GM18505 (cell line): ENCODE data around the gene CHST1.

Experiments
- ATAC-seq: cut with Tn5 transposase; IDR thresholded peaks from one replicate; pipeline ENCODE4 v1.9.1; 2021; ENCODE audit not compliant: unreplicated experiment
- POLR2A ChIP-seq: IDR thresholded peaks from 4 replicates; pipeline ENCODE4 v1.6.1; 2011; ENCODE audit warnings: borderline replicate concordance; ENCODE audit not compliant: insufficient read depth, insufficient read length; ENCODE audit errors: extremely low read depth

Gene CHST1

DNA sequence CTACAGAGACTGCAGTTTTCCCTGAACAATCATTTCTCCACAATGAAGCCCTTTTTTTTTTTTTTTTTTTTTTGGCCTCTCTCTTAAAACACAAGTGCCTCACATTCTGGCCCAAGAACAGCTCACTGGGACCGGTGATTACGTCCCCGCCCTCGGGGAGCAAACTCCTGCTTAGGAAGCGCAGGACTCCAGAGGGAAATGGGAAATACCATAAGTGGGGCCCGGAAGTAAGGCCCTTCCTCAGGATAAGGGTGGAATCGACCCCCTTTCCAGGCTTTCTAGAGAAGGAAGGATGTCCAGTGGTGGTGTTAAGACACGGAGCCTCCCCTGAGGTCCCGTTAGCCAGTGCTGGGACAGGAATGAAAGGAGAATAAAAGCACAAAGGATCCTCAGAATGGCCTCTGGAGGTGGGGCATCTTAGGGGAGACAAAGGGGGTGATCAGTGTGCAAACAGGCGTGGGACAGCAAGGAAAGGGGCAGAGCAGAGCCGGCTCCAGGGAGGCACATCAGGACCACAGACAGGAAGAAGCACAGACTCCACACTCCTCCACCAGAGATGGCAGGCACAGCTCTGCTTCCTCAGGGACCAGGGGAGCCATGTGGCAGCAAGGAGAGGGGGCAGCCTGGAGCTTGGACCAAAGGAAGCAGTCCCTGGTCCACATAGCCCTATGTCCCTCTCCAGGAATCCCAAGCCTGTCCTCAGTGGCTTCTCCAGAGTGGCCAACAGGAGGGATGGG, 61.3 kb downstream of the CHST1 start:
- TF ChIP-seq POLR2A: no peak
- no peak for ATAC-seq

DNA sequence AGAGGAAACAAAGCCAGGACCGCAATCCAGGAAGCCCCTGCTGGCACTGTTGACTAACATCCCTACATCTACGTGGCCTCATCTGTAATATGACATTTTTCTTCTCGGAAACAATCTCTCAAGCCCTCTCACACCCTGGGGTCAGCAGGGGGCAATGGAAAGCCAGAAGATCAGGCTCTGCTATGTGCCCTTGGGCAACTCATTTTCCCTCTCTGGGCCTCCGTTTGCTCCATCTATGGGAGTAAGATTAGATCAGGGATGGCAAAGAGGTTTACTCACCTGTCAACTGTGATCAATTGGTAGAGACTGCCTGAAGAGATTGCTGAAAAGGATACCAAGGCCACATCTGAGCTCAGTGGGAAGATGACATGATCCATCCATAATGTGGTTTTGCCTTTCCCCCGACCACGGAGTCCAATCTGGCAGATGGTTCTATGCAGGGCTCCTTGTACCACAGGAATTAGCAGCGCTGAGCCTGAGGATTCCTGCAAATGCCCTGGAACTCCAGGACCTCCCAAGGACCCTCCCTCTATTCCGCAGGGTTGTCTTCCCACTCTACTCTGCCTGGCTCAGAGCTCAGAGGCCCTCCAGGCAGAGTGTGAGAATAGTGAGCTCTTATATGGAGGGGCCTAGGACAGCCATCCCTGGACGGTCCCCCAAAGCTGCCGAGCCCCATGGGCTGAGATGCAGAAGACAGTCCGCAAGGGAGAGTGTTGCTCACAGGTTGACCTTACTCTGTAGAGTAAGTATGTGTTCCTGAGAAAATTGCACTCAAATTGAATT, 66.1 kb downstream of the CHST1 start:
- ATAC-seq: no peak

More for the DNA sequence above, 66.1 kb downstream of the CHST1 start:
- TF ChIP-seq POLR2A: no peak
